ENCODE results near the gene SEMA3G.

Gene SEMA3G

DNA sequence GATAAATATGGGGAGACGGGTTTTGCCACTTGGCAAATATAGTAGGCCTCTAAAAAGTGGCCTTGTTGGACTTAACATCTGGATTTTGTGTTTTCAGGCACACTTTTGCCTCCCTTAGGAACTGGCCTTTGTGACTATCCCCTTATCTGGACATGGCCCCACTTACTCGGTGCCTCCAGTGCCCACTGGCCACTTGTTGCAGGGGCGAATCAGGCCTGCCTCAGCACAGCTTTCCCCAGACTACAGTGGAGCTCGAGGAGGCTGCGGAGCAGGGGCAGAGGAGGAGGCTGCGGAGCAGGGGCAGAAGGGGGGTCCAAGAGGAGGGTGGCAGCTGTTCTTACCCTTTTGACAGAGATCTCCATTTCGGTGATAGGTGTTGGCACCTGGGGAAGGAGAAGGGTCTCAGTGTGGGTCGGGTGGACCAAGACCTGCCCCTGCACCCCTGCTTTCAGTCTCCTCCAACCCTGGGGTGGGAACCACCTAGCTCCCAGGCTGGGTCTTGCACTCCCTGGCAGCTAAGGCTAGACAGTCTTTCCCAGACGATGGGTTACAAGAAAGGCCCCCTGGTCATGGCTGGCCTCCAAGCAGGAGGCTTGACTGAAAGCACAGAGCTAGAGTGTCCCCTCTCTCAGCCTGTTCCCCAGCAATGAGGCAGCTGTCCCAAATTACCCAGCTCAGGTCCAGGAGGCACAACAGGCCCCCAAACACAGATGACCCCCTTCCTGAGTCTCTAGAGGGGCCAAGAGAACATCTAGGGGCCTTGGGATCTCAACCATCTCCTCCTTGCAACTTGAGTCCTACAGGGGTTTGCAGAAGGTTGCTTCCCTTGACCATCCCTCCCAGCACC, 6.1 kb downstream of the SEMA3G start:
- no peak for DNase-seq

DNA sequence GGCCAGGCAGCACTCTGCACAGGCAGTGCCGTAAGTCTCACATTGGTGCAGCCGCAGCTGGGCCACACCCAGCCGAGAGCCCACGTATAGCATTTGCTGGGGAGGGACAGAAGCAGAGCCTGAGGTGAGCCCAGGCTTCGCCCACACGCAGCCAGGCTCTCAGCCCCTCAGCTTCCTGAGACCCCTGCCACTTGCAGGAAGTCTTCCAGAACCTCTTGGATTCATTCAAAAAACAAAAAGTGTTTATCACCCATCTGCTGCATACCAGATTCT, 6.9 kb downstream of the SEMA3G start:
- DNase-seq = no peak

DNA sequence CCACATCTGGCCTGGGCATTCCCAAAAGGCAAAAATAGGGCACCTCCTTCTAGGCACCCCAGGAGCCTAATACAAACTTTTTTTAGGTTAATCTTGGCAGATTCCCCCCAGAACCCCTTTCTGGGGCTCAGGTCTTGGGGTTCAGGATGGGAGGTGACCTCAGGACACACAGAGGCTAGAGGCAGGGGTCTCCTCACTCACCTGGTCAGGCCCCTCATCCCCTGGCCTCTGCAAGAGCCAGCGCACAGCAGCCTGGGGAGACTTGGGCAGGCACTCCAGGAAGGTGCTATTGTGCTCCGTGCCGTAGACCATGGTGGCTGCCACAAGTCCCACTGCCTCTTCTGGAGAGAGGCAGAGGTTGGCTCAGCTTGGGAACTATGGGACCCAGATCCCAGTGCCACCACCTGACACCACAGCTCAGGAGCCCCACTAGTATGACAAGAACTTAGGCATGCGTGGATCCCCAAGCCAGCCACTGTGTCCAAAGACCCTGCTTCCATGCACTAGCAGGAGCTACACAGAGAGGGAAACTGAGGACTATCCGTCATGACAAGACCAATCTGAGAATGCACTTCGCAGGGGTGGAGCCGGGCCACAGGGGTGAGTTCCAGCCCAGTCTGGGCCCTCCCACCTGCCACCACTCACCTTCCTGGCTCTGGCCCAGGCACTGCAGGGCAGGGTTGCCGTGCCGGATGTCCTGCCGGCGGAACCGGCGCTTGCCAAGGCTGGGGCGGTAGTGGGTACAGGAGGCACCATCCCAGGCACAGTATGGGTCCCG, 7.4 kb downstream of the SEMA3G start:
- DNase-seq = no peak

DNA sequence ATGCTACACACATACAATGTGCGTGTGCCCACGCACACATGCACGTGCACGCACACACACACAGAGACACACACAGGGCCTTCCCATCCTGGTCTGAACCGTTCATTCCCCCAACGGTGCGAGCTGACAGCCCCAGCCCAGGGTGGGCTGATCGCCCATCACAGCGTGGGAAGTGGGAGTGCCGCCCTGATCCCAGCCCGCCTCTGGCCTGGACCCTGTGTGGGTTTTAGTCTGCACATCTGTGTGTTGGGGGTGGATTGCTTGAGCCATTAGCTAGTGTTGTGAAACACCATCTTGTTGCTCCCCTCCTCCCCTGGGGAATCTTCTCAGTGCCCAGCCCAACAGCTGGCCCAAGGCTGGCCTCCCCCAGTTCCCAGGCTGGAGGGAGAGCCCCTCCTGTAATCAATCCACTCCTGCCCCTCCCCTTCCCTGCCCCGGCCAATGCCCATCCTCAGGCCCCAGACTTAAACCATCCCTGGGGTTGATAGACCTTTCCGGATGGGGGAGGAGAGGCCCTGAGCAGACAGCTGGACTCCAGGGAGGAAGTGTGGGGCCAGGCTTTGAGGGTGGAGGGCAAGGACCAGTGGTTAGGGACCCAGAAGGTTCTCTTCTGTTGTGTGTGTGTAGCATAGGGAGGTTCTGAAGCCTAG, 8.3 kb downstream of the SEMA3G start:
- DNase-seq = no peak

DNA sequence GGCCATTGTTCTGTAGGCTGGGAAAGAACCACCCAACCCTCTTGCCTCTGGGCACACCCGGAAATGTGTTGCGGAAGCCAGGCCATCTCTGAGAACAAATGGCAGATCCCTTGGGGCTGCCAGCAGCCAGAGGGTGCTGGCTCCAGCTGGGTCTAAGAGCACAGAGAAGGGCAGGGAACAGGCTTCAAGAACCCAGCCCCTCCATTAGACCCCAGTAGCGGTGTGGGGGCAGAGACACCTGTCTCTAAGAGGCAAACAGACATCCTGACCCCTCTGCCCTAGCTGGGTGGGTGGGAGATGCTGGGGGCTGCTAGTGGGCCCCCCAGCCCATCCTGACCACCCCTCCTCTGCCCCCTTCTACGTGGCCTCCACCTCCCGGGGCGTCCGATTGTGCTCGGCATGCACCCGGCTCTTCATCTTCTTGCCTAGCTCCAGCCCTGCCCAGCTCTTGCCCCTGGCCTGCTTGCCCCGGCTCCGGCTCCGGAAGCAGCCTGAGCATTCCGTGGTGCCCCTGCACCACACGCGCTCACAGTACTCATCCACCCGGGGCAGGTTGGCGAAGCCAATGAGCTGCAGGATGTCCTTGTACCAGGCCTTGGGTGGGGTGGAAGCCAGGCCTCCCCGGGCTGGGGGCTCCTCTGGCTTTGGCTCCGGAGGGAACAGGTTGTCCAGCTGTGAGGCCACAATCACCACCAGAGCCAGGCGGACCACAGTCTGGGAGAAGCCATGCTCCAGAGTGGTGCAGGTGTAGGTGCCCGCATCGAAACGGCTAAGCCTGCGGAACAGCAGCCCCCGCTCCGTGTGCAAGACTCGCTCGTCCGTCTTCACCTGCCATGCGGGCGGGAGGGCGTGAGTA, 9.4 kb downstream of the SEMA3G start:
- DNase-seq = no peak

DNA sequence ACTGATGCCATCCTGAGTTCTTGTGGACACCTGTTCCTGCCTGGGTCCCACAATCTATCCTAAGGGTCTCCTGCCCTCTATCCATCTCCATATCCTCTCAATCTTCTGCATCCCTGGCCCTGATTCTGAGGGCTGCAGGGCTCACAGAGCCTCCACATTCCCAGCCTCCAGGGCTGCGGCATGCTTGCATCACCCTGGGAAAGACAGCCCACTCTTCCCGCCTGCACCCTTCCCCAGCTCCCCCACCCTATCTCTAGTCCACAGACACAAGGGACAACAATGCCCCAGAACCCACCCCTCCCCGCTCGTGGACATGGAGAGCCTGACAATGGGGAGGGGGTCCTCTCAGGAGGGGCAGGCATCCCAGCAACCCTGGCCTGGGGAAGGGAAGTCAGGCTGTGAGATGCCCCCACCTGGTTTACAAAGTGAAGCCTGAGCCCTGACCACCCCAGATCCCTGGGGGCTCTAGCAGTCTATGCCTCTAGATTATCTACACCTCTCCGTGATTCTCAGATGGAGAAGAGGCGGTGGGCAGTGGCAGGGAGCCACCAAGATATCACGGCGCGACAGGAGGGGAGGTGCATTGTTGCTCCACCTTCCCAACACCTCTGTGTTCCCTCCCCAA, 10.3 kb downstream of the SEMA3G start:
- no peak for DNase-seq

DNA sequence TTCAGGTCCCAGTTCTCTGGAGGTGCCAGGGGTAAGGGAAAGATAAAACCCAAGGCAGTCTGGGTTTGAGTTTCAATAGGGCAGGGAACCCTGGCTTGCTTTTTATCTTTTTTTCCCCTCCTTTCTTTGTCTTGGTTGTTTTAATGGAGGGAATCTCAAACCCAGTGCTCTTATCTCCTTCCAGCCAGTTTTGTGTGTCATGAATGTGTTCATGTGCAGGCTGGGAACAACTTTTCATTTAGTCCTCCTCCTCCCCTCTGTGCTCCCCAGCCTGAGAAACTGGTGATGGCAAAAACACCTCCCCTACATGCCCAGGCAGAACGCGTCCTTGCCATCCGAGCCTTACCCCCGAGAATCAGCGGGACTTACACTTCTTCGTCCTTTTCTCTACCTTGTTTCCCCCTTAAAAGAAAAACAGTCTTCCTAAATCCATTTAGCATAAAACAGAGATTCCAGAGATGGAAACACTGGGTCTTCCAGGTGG, 10.9 kb downstream of the SEMA3G start:
- DNase-seq = no peak

DNA sequence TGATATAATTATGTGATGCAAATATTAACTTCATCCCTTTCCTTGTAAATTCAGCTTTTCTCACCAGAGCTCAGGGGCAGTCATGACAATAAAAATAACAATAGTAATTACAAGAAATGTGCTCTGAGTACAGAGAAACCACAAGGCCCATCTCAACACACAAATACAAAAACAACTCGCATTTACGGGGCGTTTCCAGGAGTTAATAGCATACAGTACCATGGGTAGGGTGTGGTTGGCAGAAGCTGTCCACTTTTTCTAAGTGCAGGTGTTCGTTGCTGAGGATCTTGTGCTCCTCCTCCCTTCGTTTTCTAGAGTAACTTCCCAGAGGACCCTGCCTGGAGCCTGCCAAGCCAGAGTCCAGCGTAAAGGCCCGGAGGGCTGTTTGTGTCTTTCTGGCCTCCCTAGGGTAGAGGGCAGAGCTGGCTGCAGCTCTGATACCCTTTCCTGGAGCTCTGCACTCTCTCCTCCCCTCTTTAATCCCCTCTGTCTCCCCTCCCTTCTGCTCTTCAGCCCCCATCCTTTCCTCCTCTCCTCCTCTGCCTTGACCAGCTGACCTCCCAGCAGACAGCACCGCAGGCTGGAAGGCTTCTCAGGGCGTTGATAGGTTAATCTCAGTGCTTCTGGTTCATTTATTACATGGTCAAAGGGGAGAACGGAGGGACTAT, 11.4 kb downstream of the SEMA3G start:
- no peak for DNase-seq

DNA sequence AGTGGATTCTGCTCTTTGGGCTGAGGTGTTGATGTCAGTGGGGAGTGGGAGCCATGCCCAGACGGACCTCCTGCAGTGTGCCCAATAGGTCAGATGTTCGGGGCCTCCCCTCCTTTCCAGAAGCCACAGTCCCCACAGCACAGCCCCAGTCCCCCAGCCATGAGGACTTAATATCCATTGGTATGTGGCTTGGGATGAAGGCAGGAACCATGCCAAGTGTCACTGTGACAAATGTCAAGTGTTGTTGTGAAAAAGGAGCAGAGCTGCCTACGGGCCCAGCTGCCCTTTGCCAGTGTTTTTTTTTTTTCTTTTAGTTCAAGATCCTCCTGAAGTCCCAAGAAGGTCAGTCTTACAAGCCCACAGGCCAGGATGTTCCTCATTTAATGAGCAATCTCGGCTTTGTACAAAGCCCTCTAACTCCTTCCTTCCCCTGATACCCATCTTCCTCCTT, 12.2 kb downstream of the SEMA3G start:
- no peak for DNase-seq

DNA sequence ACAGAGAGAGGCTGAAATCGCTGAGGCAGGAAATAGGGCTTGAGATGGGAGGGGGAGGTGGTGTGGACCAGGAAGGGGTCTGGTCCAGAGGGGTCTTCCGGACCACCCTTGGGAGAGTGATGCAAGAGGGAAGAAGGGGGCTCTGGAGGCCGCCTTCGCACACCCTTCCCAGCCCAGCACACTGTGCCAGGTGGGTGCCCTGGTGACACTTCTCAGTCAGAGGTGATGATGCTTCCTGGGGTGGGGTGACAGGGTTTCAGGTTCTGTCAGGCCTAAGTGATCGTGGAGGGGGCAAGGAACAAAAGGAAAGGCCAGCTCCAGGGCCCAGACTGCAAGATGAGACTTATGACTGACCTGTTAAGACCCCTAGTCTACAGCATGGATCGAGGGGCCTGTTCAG, 12.7 kb downstream of the SEMA3G start:
- DNase-seq = no peak

DNA sequence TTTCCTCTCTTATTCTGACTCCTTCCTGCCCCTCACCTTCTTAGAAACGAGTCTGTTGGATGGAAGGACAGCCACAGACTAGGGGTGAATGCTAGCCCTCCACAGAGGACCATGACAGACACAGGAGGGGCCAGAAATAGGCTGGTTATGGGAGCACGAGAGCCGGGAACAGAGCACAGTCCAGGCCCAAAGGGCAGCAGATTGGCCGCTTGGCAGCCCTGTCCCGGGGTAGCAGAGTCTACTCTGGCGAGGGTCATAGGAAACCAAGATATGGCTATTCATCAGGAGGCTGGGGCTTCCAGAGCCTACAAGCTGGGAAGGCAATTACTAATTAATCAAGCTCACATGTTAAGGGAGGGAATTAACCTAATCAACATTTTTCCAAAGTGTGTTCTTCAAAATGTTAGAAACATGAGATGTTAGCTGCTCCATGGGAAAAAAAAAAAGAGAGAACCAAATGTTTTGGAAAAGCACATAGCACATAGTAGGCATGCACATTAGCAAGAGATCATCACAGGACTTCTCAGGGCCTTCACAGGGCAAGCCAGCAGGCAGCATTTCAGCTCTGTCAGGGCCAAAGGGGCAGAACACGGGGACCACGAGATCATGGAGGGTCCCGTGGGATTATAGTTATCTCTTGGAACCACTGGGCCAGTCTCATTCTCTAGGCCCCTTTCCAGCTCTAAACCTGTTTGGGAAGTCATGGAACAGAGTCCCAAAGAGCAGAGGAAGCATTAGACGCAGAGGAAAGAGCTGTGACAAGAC, 13.3 kb downstream of the SEMA3G start:
- DNase-seq = no peak

DNA sequence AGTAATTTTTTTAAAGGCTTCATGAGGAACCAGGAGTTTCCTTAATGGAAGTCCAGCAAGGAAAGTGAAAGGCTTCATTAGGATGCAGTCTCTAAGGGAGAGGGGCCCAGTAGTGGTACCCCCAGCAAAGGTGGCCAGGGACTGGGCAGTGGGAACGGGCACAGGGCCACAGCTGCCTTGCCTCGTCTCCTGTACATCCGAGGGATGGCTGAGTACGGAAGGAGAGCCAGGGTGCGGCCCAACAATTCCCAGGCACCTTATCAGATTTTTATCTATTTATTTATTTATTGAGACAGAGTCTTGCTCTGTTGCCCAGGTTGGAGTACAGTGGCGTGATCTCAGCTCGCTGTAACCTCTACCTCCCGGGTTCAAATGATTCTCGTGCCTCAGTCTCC, 14.5 kb downstream of the SEMA3G start:
- DNase-seq = no peak

DNA sequence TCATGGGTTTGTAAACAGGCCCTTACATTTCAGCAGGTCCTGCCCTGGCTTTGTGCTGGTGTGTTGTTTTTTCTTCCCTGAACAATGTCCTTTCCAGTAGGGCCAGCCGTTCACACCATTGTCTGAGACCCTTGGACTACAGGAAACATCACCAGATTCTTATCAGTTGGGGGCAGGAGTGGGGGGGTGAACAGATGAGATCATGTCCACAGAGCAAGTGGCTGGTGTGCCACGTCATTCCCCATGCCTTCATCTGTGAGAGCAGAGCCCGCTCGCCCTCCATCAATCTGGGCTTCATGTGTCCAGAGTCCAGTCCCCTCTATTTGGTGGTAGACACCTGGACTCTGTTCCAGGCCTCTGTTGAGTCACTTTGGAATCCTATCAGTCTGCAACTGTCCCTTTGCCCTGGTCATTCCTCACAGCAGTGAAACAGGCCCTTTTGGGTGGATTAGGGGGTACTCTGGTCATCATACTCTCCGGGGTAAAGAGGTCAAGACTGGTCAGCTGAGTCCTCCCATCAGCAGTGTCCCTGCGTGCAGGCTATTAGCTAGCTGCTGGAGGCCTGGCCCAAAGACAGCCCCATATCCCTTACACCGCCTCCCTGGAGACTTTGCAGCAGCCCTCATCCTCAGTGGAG, 15.0 kb downstream of the SEMA3G start:
- DNase-seq = no peak

DNA sequence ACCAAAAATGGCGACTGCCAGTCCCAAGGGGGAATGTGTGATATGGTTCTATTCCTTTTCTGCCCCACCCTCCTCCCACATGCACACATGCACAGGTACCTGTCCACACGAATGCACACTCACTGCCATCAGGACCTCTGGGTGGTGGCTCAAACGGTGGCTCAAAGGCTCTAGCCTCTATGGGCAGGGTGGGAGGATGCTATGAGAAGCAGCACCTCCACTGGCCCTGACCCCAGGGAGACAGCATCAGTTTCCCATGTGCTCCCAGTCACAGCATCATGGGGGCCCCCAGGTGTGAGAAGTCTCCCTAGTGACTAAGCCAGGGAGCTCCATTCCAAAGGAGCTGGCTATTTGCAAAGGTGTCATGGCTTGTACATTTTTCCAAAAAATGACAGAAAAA, 15.9 kb downstream of the SEMA3G start:
- DNase-seq = no peak

DNA sequence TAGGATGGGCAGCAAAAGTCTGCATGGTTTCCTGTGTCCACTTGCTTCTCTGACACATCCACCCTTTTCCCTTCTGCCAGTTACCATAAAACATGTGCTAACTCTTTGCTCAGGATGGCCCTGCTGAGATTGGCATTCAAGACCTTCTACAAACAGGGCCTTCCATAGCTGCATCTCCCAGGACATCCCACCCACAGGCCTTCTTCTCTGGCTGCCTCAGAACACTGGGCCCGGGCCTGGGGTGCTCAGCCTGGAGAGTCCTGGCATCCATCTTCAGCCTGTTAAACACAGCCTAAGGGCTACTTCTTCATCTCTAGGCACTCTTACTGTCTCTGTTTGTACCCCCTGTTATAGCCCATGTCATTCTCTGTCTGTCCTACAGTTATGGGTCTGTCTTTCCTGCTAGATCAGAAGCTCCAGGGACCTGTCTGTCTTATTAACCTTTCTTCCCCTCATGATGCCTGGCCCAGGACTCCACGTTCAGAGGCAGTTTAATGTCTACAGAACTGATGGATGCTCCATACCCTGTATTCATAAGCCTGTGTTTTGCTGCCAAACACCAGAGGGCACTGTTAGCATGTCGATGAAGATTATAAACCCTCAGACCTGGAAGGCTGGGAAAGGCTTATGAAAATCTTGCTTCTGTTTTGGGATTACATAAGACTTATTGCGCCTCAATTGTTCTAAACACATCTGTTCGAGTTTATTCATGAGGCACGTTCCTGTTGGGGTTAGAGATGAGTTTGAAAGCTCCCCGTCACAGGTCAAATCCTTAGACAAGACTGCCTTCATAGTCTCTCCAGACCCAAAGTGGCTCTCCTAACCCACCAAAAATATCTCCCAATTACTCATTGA, 16.5 kb downstream of the SEMA3G start:
- peak; percentile 33 to 57 for DNase-seq

DNA sequence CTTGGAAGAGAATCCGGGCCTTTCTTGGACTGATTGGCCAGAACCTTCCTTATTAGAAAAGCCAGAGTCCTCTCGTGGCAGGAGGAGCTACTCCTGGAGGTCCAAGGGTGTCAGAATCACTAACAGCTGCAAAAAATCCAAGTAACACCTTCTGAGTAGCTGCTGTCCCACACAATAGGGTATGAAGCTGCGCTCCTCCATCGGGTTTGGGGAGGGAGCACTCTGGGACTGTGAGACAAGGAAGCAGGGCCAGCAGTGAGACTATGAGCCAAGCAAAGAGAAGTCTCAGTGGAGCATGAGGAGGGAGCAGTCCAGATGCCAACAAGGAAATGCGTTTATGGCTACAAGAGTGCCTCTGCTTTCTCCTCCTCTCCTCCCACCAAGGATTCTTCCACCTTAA, 21.7 kb downstream of the SEMA3G start:
- DNase-seq = no peak

DNA sequence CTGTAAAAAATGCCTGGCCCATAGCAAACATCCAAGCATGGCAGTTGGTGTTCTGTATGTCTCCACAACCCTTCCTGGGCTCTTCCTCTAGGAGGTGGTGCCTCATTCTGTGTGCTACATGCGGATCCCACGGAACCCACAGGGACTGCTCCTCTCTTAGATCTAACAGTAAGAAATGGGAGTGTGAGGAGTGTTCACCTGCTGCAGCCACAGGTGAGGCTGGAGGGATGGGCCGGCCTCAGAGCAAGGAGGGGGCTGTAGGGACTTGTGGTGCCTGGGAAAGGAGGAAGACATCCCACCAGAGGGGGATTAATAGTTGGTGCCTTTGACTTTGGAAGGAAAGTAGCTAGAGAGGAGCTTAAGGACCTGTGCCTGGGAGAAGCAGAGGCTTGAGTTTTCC, 22.2 kb downstream of the SEMA3G start:
- DNase-seq = no peak

DNA sequence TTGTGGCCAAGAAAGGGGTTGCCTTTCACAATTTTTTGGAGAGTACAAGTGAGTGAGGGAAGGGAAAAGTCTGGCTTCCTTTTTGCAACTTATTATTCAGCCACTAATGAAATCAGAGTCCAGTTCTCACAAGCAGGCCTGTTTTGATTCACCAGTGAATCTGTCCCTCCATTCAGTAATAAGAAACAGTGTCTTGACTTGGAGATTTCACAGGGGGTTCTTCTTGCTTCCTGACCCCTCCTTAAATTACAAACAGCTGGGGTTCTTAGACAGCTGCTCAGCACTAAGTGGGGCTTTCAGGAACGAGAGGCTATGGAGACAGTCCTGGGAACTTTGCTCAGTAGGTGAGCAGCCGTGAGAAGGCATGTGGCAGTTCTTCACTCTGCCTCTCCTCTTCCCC, 24.5 kb downstream of the SEMA3G start:
- no peak for DNase-seq

DNA sequence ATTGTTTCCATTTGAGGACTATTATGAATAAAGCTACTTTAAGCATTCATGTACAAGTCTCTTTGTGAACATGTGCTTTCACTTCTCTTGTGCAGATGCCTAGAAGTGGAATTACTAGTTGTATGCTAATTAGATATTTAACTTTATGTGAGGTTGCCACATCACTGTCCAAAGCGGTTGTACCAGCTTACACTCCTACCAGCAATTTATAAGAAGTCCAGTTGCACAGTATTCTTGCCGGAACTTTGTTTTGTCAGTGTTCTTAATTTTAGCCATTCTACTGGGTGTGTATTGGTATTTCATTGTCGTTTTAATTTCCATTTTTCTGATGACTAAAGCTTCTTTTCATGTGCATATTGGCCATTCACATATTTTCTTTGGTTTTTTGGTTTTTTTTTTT, 29.1 kb downstream of the SEMA3G start:
- DNase-seq = no peak

DNA sequence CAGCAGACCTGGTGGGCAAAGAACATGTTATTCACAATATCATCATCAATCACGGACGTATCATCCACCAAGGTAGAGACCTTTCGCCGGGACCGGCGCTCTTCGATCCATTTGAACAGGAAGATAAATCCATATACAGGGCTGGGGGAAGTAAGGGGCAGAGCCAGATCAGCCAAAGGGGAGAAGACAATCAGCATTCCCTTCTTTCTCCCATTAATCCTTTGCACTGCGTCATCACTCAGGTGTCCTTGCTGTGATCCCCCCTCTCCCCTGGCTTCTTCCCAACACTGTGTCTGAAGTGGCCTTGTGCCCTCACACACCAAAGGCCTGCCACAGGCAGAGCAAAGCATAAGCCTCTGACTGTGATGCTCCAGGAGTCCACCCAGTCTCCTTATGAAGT, 36.4 kb downstream of the SEMA3G start:
- no peak for DNase-seq

All from CD4-positive, alpha-beta T cell treated with Interleukin-1 beta for 1 hour (primary cell).